A549 treated with GW870086 at 1 μM for 4 hours (cell line): Measurements from ENCODE around the gene SLC7A6OS. TPM values are rescaled to one million over a fixed set of nuclear protein-coding genes. Genes with fewer than 3 reads are reported as not detected.

ENCODE experiments used
- total RNA-seq: library from RNA; stranded (reverse); fragments of 200-300 nt; extraction: Qiagen RNA extraction; gene quantifications from 5 replicates; pipeline ENCODE4 v1.2.3, GENCODE V29; 2022; ENCODE audit warnings: low read depth

SLC7A6OS gene
- total RNA-seq = 9.4 to 13.6 TPM (median 11.0 TPM) in 5 replicates

GRCh38 chr16:68310774-68311511 is at the start of gene SLC7A6OS, which contains the start of gene PRMT7:
Gene SLC7A6OS, minus strand, starts transcription at chr16:68310946. Its CDS starts 20 bp downstream, at chr16:68310926.
Gene PRMT7, plus strand, starts transcription at chr16:68311019. Its CDS starts 4,961 bp downstream, at chr16:68315980.

GRCh38 chr16:68264128-68265077 is 46.3 kb downstream of the SLC7A6OS start, which contains the start of gene SLC7A6:
Gene SLC7A6, plus strand, starts transcription at chr16:68264526. Its CDS starts 10,201 bp downstream, at chr16:68274727.

Other genes with a start within 250 kb of the SLC7A6OS start
- gene NFATC3, start 225.6 kb downstream of the SLC7A6OS start, total RNA-seq = 12.2 to 16.3 TPM (median 14.6 TPM) in 5 replicates
- gene ESRP2, start 74.8 kb downstream of the SLC7A6OS start, total RNA-seq = 0.08 to 0.19 TPM (median 0.17 TPM) in 4 of 5 replicates, not detected in the other
- 14.1 to 17.4 TPM (median 15.6 TPM) in 5 replicates for gene PLA2G15, start 65.6 kb downstream of the SLC7A6OS start, total RNA-seq
- 32.8 to 35.7 TPM (median 34.5 TPM) in 5 replicates for gene SLC7A6, start 46.4 kb downstream of the SLC7A6OS start, total RNA-seq
- 27.7 to 31.2 TPM (median 29.3 TPM) in 5 replicates for gene PRMT7, start 73 bp upstream of the SLC7A6OS start, total RNA-seq
- gene SMPD3, start 137.6 kb upstream of the SLC7A6OS start, total RNA-seq = 0.07 to 0.29 TPM (median 0.08 TPM) in 5 replicates
- gene ZFP90, start 228.3 kb upstream of the SLC7A6OS start, total RNA-seq = 5.5 to 9.9 TPM (median 8.3 TPM) in 5 replicates